GM12874 (cell line): ENCODE measurements around the gene ARL10.

Experiments used
- TF ChIP-seq, protein P1 (sequence below): IDR thresholded peaks from 2 replicates; pipeline ENCODE4 v1.5.1; 2011; ENCODE audit warnings: low read depth, mild to moderate bottlenecking, control low read depth, low read length, moderate library complexity; ENCODE audit not compliant: insufficient read depth

The ARL10 gene

DNA sequence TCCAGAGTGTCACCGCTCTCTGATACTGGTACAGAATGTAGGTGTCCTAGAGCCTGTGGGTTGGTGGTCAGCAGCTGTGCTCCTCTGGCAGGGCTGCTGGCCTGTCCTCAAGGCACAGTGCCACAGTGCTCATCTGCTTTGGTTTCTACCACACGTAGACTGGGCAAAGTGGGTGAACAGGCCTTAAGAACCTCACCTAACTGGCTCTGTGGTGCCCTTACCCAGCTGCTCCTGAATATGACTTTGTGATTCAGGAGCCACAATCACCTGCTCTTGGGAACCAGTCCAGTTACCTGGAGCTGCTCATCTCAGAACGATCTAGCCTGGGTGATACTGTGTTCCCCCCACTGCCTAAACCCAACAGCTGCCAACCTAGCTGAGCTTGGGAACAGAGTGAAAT, 16.7 kb downstream of the ARL10 start:
- TF ChIP-seq, protein P1, sequence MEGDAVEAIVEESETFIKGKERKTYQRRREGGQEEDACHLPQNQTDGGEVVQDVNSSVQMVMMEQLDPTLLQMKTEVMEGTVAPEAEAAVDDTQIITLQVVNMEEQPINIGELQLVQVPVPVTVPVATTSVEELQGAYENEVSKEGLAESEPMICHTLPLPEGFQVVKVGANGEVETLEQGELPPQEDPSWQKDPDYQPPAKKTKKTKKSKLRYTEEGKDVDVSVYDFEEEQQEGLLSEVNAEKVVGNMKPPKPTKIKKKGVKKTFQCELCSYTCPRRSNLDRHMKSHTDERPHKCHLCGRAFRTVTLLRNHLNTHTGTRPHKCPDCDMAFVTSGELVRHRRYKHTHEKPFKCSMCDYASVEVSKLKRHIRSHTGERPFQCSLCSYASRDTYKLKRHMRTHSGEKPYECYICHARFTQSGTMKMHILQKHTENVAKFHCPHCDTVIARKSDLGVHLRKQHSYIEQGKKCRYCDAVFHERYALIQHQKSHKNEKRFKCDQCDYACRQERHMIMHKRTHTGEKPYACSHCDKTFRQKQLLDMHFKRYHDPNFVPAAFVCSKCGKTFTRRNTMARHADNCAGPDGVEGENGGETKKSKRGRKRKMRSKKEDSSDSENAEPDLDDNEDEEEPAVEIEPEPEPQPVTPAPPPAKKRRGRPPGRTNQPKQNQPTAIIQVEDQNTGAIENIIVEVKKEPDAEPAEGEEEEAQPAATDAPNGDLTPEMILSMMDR: no peak

DNA sequence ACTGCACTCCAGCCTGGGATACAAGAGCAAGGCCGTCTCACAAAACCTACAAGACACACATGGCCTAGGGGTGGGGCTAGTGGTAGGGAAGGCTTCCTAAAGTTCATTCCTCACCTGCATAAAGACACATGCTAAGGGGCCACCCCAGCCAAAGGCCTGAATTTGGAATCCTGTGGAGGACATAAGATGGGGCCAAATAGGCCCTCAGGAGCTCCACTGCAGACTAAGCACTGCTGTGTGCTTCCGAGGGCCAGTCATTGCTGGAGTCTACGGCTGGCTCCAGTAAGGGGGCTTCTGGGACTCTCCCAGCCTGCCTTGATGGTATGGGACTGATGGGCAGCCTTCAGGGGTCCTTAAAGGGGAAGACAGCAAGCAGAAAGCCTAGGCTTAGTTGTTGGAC, 17.4 kb downstream of the ARL10 start:
- TF ChIP-seq, protein P1: no peak

DNA sequence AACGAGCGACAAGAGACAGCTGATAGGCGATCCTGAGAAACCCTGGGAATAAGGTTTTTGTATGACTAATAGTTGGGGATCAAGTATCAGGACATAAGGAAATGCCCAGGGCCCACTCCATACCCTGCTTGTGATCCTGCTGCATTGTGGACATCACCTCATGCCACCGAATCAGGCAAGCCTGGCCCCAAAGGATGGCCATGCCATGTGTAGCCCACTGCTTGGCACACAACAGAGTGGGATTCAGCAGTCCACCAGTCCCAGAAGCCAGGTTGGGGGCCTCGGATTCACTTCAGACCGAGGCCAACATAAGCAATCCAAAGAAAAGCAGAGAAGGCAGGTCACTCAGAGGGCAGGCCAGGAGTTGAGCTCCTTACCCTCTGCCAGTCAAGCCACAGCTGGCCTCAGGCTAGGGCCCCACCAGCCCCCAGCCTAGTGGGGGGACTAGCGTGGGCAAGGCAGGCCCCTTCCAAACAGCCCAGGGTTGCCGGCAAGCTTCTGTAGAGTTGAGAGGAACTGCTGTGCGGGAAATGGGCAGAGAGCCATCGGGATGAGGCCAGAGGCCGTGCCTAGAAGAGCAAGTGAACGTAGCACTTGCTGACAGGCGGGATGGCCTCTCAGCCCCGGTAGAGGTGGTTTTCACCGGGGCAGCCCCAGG, 18.1 kb downstream of the ARL10 start:
- TF ChIP-seq, protein P1: no peak

DNA sequence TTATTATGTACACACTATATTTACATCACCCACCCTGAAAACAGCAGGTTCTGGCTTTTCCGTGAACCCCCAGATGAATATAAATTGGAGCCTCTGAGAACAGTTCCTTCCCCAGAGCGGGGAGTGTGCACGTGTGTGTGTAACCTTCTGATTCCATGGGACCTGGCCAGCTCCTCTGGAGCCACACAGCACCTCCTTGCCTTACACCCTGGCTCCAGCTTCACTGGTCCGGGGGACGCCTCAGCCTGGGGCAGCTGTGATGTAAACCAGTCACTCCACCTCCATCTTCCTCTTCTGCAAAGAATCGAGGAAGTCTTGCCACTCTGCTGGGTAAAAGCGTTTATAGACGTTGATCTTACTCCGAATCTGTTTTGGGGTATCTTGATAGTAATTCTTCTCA, 18.7 kb downstream of the ARL10 start:
- TF ChIP-seq, protein P1: no peak

DNA sequence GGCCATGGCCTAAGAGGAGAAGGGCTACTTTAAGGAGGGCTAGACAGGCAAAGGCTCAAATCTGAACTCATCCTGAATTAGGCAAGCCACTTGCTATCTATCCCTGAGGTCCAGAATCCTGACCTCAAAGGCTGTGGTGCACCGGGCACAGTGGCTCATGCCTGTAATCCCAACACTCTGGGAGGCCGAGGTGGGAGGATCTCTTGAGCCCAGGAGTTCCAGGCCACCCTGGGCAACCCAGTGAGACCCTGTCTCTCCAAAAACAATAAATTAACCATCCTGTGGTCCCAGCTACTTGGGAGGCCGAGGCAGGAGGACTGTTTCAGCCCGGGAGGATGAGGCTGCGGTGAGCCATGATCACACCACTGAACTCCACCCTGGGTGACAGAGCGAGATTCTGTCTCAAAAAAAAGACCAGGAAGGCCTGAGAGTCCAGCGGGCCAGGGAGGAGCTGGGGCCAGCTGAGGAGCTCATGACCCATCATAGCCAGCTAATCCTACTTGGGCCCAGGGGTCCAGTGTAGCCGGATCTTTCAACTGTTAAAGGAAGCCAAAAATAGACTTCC, 19.2 kb downstream of the ARL10 start:
- TF ChIP-seq, protein P1: no peak

DNA sequence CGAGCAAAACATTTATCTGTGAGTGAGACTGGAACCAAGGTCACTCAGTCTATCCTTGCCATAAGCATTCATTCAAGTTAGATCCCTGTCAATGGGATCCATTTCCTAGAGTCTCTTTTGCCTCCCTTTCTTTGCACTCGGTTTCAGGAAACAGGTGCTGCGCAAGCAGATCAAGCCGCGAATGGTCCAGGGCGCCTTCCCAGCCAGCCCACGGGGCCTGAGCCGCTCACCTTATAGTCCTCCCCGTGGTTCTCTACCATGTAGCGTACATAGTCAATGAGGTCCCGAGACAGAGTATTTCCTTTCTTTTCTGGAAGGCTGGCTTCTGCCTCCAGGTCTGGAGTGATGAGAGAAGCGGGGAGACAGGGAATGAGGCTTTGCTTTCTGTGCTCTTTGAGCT, 19.7 kb downstream of the ARL10 start:
- TF ChIP-seq, protein P1: no peak

DNA sequence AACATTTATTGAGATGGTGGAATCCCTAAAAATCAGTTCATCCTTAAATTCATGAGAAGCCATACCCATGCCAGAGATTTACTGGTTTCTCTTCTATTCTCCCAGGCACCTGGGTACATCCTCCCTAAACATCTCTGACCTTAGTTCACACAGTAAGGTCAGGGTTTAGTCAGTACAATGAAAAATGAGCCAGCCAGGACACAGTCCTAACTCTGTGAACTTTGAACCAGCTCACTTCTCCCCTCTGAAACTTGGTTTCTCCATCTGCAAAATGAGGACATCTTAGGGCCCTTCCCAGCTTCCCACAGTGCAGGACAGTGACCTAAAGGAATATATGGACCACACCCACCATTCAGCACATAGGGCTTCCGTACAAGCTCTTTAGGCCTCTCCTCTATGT, 21.2 kb downstream of the ARL10 start:
- TF ChIP-seq, protein P1: no peak
